Measurements from ENCODE around the gene MAP3K1. TPM values are rescaled to one million over a fixed set of nuclear protein-coding genes. Genes with fewer than 3 reads are reported as not detected.

MAP3K1 gene
- total and polyA plus RNA-seq, 9 of the 15 experiments (the other 6 are each of a cell fraction or from before 2014, with no cell fraction given) = 3.9 to 13.9 (median 7.5) TPM

DNA sequence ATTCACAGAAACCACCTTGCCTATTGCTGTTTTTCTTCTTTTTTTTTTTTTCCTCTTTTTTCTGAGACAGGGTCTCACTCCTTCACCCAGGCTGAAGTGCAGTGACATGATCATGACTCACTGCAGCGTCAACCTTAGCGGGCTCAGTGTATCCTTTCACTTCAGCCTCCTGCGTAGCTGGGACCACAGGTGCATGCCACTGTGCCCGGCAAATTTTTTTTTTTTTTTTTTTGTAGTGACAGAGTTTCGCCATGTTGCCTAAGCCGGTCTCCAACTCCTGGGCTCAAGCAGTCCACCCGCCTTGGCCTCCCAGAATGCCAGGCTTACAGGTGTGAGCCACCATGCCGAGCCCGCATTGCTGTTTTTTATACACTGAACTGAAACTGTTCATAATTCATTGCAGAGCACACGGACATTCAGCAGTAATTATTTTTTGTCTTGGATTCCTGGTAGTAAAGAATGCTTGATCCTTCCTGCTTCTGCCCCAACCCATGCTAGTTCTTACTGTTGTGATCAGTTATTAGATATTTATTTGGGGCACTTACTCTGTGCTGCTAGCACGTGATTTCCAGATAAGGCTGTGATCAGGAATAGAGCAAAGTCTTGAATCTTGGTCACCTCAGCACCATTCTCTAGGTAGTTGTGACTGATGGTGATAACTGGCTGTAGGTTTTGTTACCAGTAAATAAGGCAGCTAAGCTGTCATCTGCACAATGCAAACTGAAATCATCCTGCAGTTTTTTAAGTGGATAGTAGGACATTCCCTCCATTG lies 14.0 kb downstream of the MAP3K1 start (continued):
- TF ChIP-seq, protein P1, sequence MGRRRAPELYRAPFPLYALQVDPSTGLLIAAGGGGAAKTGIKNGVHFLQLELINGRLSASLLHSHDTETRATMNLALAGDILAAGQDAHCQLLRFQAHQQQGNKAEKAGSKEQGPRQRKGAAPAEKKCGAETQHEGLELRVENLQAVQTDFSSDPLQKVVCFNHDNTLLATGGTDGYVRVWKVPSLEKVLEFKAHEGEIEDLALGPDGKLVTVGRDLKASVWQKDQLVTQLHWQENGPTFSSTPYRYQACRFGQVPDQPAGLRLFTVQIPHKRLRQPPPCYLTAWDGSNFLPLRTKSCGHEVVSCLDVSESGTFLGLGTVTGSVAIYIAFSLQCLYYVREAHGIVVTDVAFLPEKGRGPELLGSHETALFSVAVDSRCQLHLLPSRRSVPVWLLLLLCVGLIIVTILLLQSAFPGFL (CRISPR knock-in tag; IDR thresholded peaks at IDR 0.05) = no peak
- TF ChIP-seq FOSL1 (tag; conservative IDR thresholded peaks at IDR 0.05) (peak; percentile 82), BHLHE40 (IDR thresholded peaks at IDR 0.05; ENCODE audit: low read length) (peak; percentile 42; the same call in 1 of the 2 replicates), ARID1B (IDR thresholded peaks at IDR 0.05) (peak; percentile 33; the same call in 1 of the 2 replicates)
- TF ChIP-seq, protein P2, sequence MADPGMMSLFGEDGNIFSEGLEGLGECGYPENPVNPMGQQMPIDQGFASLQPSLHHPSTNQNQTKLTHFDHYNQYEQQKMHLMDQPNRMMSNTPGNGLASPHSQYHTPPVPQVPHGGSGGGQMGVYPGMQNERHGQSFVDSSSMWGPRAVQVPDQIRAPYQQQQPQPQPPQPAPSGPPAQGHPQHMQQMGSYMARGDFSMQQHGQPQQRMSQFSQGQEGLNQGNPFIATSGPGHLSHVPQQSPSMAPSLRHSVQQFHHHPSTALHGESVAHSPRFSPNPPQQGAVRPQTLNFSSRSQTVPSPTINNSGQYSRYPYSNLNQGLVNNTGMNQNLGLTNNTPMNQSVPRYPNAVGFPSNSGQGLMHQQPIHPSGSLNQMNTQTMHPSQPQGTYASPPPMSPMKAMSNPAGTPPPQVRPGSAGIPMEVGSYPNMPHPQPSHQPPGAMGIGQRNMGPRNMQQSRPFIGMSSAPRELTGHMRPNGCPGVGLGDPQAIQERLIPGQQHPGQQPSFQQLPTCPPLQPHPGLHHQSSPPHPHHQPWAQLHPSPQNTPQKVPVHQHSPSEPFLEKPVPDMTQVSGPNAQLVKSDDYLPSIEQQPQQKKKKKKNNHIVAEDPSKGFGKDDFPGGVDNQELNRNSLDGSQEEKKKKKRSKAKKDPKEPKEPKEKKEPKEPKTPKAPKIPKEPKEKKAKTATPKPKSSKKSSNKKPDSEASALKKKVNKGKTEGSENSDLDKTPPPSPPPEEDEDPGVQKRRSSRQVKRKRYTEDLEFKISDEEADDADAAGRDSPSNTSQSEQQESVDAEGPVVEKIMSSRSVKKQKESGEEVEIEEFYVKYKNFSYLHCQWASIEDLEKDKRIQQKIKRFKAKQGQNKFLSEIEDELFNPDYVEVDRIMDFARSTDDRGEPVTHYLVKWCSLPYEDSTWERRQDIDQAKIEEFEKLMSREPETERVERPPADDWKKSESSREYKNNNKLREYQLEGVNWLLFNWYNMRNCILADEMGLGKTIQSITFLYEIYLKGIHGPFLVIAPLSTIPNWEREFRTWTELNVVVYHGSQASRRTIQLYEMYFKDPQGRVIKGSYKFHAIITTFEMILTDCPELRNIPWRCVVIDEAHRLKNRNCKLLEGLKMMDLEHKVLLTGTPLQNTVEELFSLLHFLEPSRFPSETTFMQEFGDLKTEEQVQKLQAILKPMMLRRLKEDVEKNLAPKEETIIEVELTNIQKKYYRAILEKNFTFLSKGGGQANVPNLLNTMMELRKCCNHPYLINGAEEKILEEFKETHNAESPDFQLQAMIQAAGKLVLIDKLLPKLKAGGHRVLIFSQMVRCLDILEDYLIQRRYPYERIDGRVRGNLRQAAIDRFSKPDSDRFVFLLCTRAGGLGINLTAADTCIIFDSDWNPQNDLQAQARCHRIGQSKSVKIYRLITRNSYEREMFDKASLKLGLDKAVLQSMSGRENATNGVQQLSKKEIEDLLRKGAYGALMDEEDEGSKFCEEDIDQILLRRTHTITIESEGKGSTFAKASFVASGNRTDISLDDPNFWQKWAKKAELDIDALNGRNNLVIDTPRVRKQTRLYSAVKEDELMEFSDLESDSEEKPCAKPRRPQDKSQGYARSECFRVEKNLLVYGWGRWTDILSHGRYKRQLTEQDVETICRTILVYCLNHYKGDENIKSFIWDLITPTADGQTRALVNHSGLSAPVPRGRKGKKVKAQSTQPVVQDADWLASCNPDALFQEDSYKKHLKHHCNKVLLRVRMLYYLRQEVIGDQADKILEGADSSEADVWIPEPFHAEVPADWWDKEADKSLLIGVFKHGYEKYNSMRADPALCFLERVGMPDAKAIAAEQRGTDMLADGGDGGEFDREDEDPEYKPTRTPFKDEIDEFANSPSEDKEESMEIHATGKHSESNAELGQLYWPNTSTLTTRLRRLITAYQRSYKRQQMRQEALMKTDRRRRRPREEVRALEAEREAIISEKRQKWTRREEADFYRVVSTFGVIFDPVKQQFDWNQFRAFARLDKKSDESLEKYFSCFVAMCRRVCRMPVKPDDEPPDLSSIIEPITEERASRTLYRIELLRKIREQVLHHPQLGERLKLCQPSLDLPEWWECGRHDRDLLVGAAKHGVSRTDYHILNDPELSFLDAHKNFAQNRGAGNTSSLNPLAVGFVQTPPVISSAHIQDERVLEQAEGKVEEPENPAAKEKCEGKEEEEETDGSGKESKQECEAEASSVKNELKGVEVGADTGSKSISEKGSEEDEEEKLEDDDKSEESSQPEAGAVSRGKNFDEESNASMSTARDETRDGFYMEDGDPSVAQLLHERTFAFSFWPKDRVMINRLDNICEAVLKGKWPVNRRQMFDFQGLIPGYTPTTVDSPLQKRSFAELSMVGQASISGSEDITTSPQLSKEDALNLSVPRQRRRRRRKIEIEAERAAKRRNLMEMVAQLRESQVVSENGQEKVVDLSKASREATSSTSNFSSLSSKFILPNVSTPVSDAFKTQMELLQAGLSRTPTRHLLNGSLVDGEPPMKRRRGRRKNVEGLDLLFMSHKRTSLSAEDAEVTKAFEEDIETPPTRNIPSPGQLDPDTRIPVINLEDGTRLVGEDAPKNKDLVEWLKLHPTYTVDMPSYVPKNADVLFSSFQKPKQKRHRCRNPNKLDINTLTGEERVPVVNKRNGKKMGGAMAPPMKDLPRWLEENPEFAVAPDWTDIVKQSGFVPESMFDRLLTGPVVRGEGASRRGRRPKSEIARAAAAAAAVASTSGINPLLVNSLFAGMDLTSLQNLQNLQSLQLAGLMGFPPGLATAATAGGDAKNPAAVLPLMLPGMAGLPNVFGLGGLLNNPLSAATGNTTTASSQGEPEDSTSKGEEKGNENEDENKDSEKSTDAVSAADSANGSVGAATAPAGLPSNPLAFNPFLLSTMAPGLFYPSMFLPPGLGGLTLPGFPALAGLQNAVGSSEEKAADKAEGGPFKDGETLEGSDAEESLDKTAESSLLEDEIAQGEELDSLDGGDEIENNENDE (IDR thresholded peaks at IDR 0.05; ENCODE audit: low read depth, low read length) = no peak
